Activated gamma-delta T cell (primary cell): Measurements from ENCODE around the gene ZNF462.

Experiments used
- DNase-seq: peaks from one replicate; lab custom pipeline; 2025; lab: John Stamatoyannopoulos, UW

Gene ZNF462

GRCh38 chr9:107060062-107060461, 197.1 kb downstream of the ZNF462 start:
- DNase-seq: no peak
